ENCODE results near the gene EGLN3. TPM values are rescaled to one million over a fixed set of nuclear protein-coding genes. Genes with fewer than 3 reads are reported as not detected.
A peak's percentile ranks its signal among the peaks of the same experiment; 100 is the strongest.

Gene EGLN3
- total RNA-seq, 4 donors from 2014 or later: 9.4 to 15.7 (median 13.5) TPM

- no peak for TF ChIP-seq POLR2A (IDR thresholded peaks at IDR 0.05)
- TF ChIP-seq CTCF (IDR thresholded peaks at IDR 0.05 in 4 of 5, conservative IDR thresholded peaks at IDR 0.05 in 1 of 5): no peak
- ATAC-seq: no peak
- no peak for DNase-seq
- Histone ChIP-seq H3K27ac (no peak overlapping the region), H3K9me3 (no peaks in the 10 kb centered on the region), H3K4me1 (peaks cover 7 to 14% of the 10 kb centered on the region in 2 donors), H3K36me3 (no peaks in the 10 kb centered on the region), H3K4me3 (no peak overlapping the region), H3K27me3 (no peaks in the 10 kb centered on the region)
- intact Hi-C loops (cut with DNase I; ENCODE audit: low total_unique reads) (loop anchor here (5.0 kb wide), 2 partner anchors 63 to 273 kb away; no protein-coding TSS in a partner anchor), in situ Hi-C loops (cut with MboI; ENCODE audit: low sequenced_read_pairs in 4 of 4) (no loop called here)
Measured at GRCh38 chr14:33954016-33954598, 3.2 kb upstream of the EGLN3 start.

GRCh38 chr14:33952541-33952940 is 1.7 kb upstream of the EGLN3 start:
- TF ChIP-seq POLR2A (IDR thresholded peaks at IDR 0.05): no peak
- TF ChIP-seq CTCF (IDR thresholded peaks at IDR 0.05 in 4 of 5, conservative IDR thresholded peaks at IDR 0.05 in 1 of 5): no peak
- Histone ChIP-seq H3K27me3 (no peaks in the 10 kb centered on the region), H3K27ac (no peak overlapping the region), H3K9me3 (no peaks in the 10 kb centered on the region), H3K36me3 (no peaks in the 10 kb centered on the region), H3K4me3 (no peak overlapping the region), H3K4me1 (peaks cover 7 to 14% of the 10 kb centered on the region in 2 donors)
- ATAC-seq (no peak), DNase-seq (no peak)
- intact Hi-C loops (cut with DNase I; ENCODE audit: low total_unique reads): loop anchor here (5.0 kb wide), 2 partner anchors 65 to 275 kb away; no protein-coding TSS in a partner anchor
- in situ Hi-C loops (cut with MboI; ENCODE audit: low sequenced_read_pairs in 4 of 4): no loop called here

GRCh38 chr14:33951183-33951840 is 438 bp upstream of the EGLN3 start:
- H3K27ac ChIP-seq: peak overlapping the region; percentile 78 to 88 (median 82)
- intact Hi-C loops (cut with DNase I; ENCODE audit: low total_unique reads) (loop anchor here (1.0 to 5.0 kb wide), 4 partner anchors 66 to 276 kb away; no protein-coding TSS in a partner anchor), in situ Hi-C loops (cut with MboI; ENCODE audit: low sequenced_read_pairs in 4 of 4) (no loop called here)
- TF ChIP-seq CTCF (IDR thresholded peaks at IDR 0.05 in 4 of 5, conservative IDR thresholded peaks at IDR 0.05 in 1 of 5): no peak
- no peak for TF ChIP-seq POLR2A (IDR thresholded peaks at IDR 0.05)
- H3K9me3 ChIP-seq: no peaks in the 10 kb centered on the region
- ATAC-seq: no peak
- H3K4me3 ChIP-seq: peak overlapping the region; percentile 81 to 91 (median 83)
- H3K27me3 ChIP-seq: no peaks in the 10 kb centered on the region
- peaks cover 11 to 14% of the 10 kb centered on the region in 2 donors for H3K4me1 ChIP-seq
- H3K36me3 ChIP-seq: no peaks in the 10 kb centered on the region
- DNase-seq: no peak

DNA sequence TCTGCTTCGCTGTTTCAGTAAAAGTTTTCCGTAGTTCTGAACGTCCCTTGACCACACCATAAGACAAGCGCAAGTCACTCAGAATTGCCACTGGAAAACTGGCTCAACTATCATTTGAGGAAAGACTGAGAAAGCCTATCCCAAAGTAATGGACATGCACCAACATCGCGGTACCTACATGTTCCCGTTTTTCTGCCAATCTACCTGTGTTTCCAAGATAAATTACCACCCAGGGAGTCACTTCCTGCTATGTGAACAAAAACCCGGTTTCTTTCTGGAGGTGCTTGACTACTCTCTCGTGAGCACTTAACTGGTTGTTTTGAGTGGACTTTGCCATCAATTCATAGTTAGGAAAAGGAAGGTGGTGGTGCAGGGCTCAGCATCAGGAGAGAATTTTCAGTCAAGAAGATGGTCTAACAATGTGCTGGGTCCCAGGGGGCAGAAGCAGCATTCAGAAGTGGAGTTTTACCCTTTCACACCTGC is 1.4 kb downstream of the EGLN3 start:
- H3K9me3 ChIP-seq: no peaks in the 10 kb centered on the region
- TF ChIP-seq POLR2A (IDR thresholded peaks at IDR 0.05): no peak
- TF ChIP-seq CTCF (IDR thresholded peaks at IDR 0.05 in 4 of 5, conservative IDR thresholded peaks at IDR 0.05 in 1 of 5): no peak
- intact Hi-C loops (cut with DNase I; ENCODE audit: low total_unique reads) (no loop called here), in situ Hi-C loops (cut with MboI; ENCODE audit: low sequenced_read_pairs in 4 of 4) (no loop called here)
- H3K36me3 ChIP-seq: no peaks in the 10 kb centered on the region
- peaks cover 11 to 17% of the 10 kb centered on the region in 2 donors for H3K4me1 ChIP-seq
- H3K27me3 ChIP-seq: no peaks in the 10 kb centered on the region
- DNase-seq: no peak
- H3K4me3 ChIP-seq: peak overlapping the region; percentile 81 to 91 (median 83)
- no peak for ATAC-seq
- H3K27ac ChIP-seq: peak overlapping the region; percentile 78 to 88 (median 82)
